ENCODE measurements around the gene ELMO1.

DNA sequence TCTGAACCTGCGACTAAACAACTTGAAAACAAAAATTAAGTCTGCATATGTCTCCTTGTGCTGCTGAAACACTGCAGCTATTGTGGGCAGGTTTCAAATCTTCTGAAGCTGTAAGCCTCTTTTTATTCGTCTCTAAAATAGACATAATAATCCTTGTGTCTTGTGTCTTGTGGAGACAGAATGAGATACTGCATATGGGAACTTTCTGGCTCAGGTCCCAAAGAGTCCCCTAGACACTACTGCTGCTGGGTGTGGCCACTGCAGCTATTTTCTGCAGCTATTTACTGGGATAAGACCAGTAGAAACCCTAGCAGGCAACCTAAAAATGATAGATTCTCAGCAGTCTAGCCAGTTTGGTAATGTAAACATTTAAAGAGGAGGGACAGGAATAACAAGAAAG lies 252.0 kb downstream of the ELMO1 start:
- TF ChIP-seq, protein P1, sequence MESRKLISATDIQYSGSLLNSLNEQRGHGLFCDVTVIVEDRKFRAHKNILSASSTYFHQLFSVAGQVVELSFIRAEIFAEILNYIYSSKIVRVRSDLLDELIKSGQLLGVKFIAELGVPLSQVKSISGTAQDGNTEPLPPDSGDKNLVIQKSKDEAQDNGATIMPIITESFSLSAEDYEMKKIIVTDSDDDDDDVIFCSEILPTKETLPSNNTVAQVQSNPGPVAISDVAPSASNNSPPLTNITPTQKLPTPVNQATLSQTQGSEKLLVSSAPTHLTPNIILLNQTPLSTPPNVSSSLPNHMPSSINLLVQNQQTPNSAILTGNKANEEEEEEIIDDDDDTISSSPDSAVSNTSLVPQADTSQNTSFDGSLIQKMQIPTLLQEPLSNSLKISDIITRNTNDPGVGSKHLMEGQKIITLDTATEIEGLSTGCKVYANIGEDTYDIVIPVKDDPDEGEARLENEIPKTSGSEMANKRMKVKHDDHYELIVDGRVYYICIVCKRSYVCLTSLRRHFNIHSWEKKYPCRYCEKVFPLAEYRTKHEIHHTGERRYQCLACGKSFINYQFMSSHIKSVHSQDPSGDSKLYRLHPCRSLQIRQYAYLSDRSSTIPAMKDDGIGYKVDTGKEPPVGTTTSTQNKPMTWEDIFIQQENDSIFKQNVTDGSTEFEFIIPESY (IDR thresholded peaks at IDR 0.05) = no peak
- TF ChIP-seq, protein P2, sequence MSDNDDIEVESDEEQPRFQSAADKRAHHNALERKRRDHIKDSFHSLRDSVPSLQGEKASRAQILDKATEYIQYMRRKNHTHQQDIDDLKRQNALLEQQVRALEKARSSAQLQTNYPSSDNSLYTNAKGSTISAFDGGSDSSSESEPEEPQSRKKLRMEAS (IDR thresholded peaks at IDR 0.05; ENCODE audit: low read depth, low read length) = no peak
- TF ChIP-seq, protein P3, sequence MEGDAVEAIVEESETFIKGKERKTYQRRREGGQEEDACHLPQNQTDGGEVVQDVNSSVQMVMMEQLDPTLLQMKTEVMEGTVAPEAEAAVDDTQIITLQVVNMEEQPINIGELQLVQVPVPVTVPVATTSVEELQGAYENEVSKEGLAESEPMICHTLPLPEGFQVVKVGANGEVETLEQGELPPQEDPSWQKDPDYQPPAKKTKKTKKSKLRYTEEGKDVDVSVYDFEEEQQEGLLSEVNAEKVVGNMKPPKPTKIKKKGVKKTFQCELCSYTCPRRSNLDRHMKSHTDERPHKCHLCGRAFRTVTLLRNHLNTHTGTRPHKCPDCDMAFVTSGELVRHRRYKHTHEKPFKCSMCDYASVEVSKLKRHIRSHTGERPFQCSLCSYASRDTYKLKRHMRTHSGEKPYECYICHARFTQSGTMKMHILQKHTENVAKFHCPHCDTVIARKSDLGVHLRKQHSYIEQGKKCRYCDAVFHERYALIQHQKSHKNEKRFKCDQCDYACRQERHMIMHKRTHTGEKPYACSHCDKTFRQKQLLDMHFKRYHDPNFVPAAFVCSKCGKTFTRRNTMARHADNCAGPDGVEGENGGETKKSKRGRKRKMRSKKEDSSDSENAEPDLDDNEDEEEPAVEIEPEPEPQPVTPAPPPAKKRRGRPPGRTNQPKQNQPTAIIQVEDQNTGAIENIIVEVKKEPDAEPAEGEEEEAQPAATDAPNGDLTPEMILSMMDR (IDR thresholded peaks at IDR 0.05 in 2 of 3, conservative IDR thresholded peaks at IDR 0.05 in 1 of 3; ENCODE audit: control insufficient read depth in 2 of 3, extremely low read depth in 1 of 3, insufficient read depth in 1 of 3, low read depth in 3 of 3, low read length in 3 of 3) = no peak
- TF ChIP-seq, protein P4, sequence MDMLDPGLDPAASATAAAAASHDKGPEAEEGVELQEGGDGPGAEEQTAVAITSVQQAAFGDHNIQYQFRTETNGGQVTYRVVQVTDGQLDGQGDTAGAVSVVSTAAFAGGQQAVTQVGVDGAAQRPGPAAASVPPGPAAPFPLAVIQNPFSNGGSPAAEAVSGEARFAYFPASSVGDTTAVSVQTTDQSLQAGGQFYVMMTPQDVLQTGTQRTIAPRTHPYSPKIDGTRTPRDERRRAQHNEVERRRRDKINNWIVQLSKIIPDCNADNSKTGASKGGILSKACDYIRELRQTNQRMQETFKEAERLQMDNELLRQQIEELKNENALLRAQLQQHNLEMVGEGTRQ (IDR thresholded peaks at IDR 0.05; ENCODE audit: borderline replicate concordance, low read depth, low read length) = no peak
- TF ChIP-seq CREB1 (IDR thresholded peaks at IDR 0.05; ENCODE audit: low read depth) (no peak), CBX5 (IDR thresholded peaks at IDR 0.05; ENCODE audit: low read depth) (no peak), EP300 (IDR thresholded peaks at IDR 0.05; ENCODE audit: borderline replicate concordance in 1 of 2, control insufficient read depth in 1 of 2, low read depth in 2 of 2, low read length in 2 of 2) (no peak), EZH2 (IDR thresholded peaks at IDR 0.05; ENCODE audit: borderline replicate concordance, control insufficient read depth, low read depth, low read length) (no peak), JUND (IDR thresholded peaks at IDR 0.05; ENCODE audit: low read depth, low read length) (no peak), YY1 (IDR thresholded peaks at IDR 0.05; ENCODE audit: low read depth, low read length) (no peak), SP1 (IDR thresholded peaks at IDR 0.05; ENCODE audit: low read depth, low read length) (no peak)
- TF ChIP-seq, protein P5, sequence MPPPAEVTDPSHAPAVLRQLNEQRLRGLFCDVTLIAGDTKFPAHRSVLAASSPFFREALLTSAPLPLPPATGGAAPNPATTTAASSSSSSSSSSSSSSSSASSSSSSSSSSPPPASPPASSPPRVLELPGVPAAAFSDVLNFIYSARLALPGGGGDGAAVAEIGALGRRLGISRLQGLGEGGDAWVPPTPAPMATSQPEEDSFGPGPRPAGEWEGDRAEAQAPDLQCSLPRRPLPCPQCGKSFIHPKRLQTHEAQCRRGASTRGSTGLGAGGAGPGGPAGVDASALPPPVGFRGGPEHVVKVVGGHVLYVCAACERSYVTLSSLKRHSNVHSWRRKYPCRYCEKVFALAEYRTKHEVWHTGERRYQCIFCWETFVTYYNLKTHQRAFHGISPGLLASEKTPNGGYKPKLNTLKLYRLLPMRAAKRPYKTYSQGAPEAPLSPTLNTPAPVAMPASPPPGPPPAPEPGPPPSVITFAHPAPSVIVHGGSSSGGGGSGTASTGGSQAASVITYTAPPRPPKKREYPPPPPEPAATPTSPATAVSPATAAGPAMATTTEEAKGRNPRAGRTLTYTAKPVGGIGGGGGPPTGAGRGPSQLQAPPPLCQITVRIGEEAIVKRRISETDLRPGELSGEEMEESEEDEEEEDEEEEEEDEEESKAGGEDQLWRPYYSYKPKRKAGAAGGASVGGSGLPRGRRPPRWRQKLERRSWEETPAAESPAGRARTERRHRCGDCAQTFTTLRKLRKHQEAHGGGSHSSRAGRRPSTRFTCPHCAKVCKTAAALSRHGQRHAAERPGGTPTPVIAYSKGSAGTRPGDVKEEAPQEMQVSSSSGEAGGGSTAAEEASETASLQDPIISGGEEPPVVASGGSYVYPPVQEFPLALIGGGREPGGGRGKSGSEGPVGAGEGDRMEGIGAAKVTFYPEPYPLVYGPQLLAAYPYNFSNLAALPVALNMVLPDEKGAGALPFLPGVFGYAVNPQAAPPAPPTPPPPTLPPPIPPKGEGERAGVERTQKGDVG (CRISPR knock-in tag; IDR thresholded peaks at IDR 0.05) = no peak
- TF ChIP-seq, protein P6, sequence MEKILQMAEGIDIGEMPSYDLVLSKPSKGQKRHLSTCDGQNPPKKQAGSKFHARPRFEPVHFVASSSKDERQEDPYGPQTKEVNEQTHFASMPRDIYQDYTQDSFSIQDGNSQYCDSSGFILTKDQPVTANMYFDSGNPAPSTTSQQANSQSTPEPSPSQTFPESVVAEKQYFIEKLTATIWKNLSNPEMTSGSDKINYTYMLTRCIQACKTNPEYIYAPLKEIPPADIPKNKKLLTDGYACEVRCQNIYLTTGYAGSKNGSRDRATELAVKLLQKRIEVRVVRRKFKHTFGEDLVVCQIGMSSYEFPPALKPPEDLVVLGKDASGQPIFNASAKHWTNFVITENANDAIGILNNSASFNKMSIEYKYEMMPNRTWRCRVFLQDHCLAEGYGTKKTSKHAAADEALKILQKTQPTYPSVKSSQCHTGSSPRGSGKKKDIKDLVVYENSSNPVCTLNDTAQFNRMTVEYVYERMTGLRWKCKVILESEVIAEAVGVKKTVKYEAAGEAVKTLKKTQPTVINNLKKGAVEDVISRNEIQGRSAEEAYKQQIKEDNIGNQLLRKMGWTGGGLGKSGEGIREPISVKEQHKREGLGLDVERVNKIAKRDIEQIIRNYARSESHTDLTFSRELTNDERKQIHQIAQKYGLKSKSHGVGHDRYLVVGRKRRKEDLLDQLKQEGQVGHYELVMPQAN (conservative IDR thresholded peaks at IDR 0.05) = no peak

Data from GM12878 (cell line).